ENCODE data around the gene PEX11A.

The PEX11A gene

DNA sequence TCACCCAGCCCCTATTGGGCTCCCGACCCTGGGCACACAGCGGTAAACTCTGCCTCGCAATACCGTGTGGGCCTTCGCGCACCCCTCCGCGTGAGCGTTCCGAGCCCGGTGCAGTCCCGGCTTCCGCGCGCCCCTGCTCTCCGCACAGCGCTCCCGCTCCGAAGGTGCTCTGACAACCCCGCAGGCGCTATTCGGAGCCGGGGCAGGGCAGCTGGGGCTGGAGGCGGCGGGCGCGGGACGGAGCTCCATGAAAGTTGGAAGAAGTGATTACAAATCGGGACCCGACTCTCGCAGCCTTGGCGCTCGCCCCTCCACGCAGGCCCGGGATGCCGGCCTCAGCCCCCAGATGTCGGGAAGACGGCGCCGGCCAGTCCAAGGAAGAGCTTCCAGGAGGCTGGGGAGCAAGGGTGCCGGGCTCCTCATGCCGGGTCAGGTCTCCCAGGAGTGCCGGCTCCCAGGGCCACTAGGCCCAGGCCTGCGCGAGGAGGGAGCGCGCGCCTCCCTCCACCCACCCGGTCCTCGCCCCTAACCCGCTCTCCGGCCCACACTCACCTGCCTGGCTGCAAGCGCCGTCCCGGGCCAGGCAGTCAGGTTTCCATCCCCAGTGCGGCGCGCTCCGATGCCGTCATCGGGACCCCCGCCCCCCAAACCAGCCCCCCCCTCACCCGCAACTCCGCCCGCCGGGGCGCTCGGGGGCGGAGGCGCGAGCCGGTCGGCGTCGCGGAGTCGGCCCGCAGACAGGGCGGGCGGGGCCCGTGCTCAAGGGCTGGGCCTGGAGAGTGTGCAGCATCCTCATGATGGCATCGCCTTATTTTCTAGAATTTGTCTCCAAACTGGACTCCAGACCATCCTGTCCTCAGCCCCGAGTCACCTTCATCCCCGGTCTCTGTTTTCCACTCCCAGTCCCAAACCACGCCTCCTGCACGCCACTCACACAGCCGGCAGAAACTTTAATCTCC, 35.4 kb downstream of the PEX11A start, which contains the start of gene KIF7:
Gene KIF7, minus strand, starts transcription at position 621 of the 959 bp plus-strand sequence. CDS start 2,537 bp downstream, outside the sequence.
- DNase-seq: no peak

DNA sequence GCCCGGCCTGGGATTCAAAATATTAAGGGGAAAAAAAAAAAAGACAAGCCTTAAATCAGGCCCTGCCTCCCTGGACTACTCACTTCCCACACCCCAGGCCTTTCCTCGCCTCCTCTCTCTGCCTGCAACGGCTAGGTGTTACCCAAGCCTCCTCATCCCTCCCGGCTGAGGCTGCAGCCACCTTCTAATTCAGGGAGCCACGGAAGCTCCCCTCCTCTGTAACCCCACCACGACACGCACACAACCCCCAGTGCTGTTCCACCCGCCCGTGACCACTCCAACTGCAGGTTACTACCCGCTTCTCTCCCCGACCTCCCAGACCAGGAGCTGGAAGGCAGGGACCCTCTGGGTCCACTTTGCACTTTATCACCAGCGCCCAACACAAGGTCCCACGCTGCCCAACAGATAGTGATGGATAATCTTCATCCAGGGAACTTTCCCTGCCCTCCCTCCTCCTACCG, 36.2 kb downstream of the PEX11A start:
- DNase-seq: no peak

DNA sequence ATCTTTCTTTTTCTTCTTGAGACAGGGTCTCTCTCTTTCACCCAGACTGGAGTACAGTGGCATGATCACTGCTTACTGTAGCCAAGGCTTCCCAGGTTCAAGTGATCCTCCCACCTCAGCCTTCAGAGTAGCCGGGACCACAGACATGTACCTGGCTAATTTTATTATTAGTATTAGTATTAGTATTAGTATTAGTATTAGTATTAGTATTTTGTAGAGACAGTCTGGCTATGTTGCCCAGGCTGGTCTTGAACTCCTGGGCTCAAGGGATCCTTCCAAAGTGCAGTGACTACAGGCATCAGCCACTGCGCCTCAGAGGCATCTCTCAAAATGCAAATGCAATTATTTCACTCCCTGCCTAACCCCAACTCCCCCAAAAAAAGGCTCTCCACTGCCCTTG, 37.0 kb downstream of the PEX11A start:
- DNase-seq: no peak

DNA sequence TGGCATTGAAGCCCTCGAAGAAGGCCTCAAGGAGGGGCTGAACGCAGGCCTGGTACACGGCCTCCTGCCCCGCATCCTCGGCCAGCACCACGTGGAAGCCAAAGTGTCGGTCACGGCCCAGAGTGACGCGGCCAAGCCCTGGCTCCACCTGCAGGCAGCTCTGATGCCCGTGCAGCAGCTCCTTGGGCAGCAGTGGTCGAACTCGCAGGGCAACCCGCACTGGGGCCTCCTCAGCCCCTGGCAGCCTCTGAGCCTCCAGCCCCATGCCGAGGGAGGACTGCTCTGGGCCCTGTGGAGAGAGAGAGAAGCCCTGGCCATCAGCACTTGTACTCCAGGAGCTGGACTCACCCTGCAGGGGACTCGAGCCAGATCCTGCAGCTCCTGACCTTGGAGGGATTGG, 37.9 kb downstream of the PEX11A start:
- DNase-seq: no peak

DNA sequence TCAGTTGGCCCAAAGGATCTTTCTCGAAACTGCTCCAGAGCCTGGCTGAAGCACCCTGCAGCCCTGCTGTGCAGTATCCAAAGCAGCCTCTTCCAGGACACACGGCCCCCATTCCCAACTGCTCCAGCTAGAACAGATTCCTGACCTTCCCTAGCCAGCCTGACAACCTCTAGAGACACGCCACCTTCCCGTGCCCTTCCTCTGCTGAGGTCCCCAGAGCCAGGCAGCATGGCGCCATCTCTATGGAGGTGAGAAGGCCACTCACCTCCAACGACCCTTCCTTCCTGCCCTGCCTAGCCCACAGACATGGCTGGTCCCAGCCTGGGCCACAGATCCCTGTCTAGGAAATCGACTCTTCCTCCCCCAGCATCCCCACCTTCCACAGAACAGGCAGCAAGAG, 38.4 kb downstream of the PEX11A start:
- no peak for DNase-seq

DNA sequence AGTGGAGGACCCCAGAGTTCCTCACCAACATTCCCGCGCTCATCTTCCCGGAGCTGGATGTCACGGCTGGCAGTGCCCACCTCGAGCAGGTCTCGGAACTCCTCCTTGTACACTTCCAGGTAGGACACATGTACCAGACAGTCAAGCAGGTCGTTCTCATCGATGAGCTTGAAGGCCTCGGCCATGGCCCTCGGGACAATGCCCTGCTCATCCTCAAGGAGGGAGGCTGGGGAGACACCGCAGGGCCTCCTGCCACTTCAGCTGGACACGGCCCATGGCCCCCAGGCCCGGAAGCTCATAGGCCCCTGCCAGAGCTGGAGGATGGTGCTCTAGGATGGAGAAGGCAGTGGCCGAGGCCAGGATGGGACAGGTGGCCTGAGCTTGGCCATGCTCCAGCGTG, 40.8 kb downstream of the PEX11A start:
- DNase-seq: no peak

DNA sequence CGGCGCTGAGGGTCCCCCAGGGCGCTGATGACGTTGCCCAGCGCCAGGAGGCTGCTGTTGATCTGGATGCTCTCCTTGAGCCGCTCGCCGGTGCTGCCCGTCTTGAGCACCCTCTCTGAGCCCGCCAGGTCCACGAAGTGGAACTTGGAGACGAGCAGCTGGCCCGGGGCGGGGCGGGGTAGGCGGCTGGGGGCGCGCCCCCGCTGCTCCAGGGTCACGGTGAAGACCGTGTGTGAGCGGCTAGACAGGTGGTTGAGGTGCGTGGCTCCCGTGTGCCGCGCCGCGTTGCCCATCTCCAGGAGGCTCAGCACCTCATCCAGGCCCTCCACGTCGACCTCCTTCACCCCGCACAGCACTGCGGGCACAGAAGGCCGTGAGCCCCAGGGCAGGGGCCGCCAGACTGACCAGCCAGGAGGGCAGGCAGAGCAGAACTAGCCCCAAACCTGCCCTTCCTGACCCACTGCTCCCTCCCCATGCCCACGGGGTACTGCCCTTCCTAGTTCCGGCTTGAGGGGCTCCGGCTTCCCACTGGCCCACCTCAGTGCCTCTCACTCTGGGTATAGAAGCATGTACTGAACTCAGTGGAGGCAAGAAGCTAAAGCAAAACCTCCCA, 41.4 kb downstream of the PEX11A start:
- DNase-seq: no peak

DNA sequence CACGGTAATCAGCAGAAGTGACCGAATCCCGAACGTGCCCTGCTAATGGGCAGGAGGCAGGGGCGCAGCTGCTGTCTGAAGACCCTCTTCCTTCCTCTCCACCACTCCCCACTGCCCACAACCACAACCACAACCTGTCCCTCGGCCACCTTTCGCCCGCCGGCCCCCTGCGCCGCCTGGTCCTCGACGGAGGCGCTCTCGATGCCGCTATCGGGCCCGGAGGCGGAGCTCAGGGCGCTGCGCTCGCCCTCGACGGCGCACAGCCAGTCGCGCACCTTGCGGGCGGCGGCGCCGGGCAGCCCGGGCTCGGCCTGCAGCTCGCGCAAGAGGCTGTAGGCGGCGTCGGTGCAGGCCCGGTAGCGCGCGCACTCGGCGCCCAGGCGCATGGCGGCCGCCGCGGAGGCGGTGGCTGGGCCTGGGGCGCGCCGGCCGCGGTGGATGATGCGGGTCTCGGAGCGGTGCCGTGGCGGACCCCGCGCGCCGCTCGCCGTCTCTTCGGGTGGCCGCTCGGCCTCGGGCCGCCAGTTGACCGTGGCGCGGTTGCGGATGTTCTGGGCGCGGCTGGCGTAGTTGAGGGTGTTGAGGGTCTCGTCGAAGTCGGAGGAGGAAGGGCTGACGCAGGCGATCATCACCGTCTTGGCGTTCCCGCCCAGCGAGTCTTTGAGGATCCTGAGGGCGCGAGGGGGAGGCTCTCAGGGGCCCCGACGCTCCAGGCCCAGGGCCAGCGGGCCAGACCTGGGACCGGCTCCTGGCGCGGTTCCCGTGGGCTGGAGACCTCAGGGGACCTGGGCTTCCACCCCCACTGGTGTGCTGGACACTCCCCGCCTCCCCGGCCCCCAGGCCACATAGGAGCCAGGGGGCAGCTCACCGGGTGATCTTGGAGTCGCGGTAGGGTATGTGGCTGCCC, 42.2 kb downstream of the PEX11A start:
- no peak for DNase-seq

DNA sequence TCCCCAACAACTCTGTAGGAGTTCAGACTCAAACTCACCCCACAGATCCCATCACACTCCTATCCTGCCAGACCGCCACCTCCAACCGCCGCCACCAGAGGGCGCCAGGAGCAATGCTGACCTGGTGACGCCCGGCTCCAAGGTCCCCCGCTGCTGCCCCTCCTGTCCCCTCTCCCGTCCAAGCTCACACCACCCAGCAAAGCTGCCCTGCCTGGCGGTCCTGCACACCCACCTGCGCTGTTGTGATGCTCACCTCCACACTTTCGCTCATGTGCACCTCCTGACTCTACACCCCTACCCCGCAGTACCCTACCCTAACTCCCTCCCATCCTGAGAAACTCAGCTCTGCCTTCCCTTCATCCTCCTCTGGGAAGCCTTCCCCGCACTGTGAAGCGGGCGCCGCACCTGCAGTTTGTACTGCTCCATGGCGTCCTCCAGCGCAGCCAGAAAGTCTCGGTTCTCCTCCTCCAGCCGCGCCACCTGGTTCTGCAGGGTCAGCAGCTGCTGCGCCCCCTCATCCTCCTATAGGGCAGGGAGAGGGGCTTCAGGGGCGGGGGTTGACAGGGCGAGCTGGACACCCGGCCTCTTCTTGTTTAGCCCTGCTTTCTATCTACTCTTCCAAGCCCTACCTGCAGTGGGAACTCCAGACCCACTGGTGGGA, 43.2 kb downstream of the PEX11A start:
- DNase-seq: peak; percentile 37

DNA sequence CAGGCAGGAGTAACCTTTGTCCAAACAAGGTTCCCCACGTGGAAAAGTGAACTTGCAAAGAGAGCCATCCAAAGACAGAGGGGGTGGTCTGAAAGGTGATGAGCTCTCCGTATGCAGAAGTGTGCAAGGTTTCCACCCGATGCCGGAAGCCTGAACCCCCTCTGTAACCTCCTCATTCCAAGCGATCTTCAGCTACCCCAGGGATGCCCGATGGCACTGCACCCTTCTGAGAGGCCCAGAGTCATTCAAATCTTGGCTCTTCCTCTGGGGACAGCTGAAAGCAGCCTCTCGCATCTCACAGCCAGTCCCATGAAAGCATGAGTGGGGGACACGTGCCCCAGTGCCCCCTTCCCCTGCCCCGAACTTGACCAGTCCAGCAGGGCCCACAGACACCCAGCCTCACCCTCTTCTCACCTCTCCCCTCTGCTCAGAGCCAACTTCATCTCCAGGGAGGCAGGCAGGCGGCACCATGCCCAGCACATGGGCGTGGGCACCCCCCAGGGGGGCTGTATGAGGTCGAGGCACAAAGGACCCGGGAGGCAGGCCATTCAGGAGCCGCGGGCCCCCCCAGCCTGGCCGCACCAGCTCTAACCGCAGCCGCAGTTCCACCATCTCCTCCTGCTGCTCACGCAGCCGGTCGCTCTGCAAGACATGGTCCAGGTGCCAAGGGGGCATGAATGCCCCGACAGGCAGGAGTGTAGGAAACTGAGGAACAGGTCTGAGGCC, 44.0 kb downstream of the PEX11A start:
- DNase-seq: no peak

DNA sequence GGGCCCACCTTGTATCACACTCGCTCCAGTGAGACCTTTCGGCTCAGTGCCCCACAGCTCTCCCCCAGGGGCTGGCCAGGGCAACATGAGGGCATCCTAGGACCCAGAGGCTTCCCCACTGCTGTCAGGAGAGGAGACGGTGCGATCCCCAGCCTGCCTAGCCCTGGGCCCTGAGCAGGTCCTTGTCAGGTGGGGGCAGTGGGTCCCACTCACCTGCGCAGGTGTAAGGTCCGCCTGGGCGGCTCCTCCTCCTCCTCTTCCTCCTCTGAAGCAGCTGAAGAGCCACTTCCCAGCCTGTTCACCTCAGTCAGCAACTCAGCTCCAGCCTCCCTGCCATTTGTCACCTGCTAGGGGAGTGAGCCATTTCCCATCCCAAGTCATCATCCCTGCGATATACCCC, 44.9 kb downstream of the PEX11A start:
- DNase-seq: no peak

DNA sequence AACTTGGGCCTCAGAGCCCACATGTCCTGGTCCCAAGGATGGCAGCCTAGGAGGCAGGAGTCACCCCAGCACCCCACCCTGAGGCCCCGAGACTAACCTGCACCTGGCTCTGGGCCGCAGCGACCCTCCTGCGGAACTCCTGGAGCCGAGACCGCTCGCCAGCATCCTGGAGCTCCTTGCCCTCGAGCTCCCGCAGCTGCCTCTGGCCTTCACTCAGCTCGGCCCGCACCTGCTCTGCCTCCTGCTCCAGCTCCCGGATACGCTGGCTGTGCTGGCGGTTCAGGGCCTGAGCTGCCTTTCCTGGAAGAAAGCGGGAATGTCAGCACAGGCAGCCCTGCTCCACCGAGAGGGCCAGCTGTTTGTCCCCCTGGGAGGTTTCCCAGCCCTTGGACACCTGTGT, 48.4 kb downstream of the PEX11A start:
- DNase-seq: no peak

DNA sequence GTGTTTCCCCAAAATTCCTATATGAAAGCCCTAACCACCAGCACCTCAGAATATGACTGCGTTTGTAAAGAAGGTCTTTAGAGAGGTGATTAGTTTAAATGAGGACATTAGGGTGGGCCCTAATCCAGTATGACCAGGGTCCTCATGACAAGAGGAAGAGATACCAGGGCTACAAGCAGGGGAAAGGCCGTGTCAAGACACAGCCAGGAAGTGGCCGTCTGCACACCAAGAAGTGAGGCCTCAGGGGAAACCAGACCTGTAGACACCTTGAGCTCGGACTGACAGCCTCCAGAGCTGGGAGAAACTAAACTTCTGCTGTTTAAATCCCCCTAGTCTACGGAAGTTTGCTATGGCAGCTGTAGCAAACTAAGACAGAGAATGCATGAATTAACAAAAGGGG, 49.5 kb downstream of the PEX11A start:
- DNase-seq: no peak

DNA sequence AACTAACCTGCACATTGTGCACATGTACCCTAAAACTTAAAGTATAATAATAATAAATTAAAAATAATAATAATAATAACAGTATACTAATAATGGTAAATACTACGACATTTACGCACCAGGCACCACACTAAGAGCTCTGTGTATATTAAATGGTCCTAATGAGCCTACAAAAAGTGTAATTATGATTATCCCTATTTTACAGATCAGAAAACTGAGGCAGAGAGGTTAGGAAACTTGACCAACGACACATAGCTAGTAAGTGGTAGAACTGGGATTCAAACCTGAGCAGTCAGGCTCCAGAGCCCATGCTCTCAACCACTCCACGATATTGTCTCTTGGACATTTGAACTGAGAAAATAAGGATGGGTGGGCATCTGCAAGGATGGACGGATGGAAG, 50.3 kb downstream of the PEX11A start:
- no peak for DNase-seq

DNA sequence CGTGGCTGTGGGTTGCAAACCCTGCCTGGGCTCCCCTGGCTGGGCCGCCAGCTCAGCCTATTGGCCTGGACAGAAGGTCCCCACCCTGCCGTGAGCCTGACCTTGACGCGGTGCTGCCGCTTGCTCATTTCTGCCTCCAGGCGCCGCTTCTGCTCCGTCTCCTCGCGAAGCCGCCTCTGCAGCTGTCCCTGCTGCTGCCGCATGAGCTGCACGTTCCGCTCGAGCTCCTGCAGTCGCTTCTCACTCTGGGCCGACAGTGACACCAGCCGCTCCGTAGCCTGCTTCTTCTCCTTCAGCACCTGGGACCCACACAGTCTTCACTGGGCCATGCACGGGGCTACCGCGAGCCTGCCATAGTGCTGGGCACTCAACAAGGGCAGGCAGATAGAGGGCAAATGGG, 57.0 kb downstream of the PEX11A start:
- DNase-seq: no peak

DNA sequence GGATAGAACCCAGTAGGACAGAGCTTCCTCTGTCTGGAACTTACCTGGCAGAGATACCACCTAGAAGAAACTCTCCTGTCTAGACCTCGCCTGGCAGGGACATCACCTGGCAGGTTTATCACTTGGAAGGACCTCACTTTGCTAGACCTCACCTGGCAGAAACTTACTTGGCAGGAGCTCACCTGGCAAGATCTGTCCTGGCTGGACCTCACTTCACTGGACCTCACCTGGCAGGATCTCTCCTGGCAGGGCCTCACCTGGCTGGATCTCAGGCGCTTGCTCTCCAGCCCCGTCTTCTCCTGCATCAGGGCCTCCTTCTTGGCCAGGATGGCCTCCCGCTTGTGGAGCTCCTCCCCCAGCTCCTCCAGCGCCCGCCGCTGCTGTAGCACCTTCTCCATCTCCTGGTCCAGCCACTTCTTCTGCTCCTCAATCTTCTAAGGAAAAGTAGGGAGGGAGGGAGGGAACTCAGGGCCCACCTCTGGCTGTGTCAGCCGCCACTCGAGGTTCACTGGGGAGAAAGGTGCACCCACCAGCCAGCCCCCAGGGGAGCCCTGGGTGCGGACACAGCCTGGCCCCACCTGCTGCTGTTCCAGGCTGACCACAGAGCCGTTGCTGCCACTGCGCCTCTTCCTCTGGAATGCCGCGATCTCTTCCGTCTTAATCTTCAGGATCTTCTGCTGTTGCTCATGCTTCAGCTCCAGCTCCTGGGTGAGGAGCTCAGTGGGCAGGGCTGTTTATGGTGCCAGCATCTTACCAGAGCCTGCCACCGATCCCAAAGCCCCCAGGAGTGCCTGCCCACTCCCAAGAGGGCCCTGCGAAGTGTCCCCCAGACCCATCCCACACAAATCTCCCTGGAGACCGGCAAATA, 57.8 kb downstream of the PEX11A start:
- DNase-seq: no peak

DNA sequence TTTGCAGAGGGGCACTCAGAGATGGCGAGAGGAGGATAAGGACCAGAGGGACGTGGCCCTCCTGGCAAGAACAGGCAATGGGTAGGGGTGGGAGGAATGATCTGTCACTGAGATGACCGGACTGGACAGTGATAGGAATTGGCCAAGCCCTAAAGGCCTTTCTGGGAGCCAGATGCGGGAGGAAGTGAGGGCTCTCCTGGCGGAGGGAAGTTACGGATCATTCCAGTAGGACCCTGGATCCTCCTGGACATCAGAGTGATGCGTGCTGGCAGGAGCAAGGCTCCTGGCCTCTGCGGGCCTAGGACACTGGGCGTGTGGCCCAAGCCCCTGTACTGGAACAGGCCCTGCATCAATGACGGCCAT, 58.7 kb downstream of the PEX11A start:
- DNase-seq: no peak
